ENCODE measurements around the gene ANKRD50. TPM values are rescaled to one million over a fixed set of nuclear protein-coding genes. Genes with fewer than 3 reads are reported as not detected.

The ANKRD50 gene, protein sequence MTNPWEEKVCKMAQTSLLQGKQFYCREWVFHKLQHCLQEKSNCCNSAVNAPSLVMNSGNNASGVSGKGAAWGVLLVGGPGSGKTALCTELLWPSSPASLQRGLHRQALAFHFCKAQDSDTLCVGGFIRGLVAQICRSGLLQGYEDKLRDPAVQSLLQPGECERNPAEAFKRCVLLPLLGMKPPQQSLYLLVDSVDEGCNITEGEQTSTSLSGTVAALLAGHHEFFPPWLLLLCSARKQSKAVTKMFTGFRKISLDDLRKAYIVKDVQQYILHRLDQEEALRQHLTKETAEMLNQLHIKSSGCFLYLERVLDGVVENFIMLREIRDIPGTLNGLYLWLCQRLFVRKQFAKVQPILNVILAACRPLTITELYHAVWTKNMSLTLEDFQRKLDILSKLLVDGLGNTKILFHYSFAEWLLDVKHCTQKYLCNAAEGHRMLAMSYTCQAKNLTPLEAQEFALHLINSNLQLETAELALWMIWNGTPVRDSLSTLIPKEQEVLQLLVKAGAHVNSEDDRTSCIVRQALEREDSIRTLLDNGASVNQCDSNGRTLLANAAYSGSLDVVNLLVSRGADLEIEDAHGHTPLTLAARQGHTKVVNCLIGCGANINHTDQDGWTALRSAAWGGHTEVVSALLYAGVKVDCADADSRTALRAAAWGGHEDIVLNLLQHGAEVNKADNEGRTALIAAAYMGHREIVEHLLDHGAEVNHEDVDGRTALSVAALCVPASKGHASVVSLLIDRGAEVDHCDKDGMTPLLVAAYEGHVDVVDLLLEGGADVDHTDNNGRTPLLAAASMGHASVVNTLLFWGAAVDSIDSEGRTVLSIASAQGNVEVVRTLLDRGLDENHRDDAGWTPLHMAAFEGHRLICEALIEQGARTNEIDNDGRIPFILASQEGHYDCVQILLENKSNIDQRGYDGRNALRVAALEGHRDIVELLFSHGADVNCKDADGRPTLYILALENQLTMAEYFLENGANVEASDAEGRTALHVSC (N-terminal part only)
- total RNA-seq (2014; rRNA removed; shearing (Covaris generic)) = 27.1 and 30.3 TPM in 2 replicates

DNA sequence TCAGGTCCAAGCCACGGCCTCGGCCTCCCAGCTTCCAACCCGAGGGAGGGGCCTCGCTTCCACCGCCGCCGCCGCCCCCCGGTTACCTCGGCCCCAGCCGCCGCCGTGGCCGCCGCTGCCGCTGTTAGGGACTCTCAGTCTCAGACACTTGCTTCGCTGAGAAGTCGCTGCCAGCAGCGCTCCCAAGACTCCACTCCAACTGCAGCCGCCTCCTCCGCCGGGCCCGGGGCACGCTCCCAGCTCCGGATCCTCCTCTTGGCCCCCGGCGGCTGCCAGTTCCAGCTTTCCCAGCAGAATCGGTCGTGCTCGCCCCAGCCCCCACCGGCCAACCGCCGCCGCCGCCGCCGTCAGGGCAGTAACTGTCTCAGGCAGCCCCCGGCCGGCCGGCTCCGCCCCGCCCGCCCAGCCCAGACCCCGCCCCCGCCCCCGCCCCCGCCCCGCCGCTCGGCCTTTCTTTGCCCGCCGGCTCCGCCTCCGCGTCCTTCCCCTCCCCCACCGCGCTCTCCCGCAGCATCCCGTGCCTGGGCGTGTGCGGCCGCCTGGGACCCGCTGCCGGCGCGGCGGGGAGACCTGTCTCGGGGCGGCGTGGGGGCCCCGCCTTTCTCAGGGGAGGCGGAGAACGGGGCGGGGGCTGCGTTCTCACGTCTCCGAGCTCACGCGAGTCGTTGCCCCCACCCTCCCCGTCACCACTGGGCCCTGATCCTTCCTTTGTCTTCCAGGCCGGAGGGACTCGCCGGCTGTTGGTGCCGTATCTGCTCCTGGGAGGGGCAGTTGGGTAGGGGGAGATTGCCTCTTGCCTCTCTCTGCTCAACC, at the start of gene ANKRD50:
ANKRD50 (minus strand) TSS at position 361 of the 813 bp plus-strand sequence. CDS start 2,221 bp downstream, outside the sequence.

